Adrenal gland (tissue), 5 donors: ENCODE measurements around the gene DUSP1.

ENCODE experiments used
- POLR2A ChIP-seq, 2 donors: fragments of 450-650 bp; IDR thresholded peaks; one replicate each; pipeline ENCODE4 v1.6.1; 2017; ENCODE audit warnings: antibody characterized with exemption in 2 of 2, mild to moderate bottlenecking in 2 of 2, moderate library complexity in 1 of 2
- TF ChIP-seq, protein P1 (sequence below), 6 experiments: fragments of 450-650 bp in 4 of 6; fragments of 200-600 bp in 2 of 6; sonication (generic) in 1 of 6; IDR thresholded peaks; 1 replicate in 5 of 6; 2 replicates in 1 of 6; pipeline versions ENCODE4 v1.5.1 to v1.8.0; 2016 to 2021; ENCODE audit warnings: antibody characterized with exemption in 6 of 6, mild to moderate bottlenecking in 2 of 6, moderate library complexity in 1 of 6
- donor health status: DM: no; HTN: no; CAD: no.

DNA sequence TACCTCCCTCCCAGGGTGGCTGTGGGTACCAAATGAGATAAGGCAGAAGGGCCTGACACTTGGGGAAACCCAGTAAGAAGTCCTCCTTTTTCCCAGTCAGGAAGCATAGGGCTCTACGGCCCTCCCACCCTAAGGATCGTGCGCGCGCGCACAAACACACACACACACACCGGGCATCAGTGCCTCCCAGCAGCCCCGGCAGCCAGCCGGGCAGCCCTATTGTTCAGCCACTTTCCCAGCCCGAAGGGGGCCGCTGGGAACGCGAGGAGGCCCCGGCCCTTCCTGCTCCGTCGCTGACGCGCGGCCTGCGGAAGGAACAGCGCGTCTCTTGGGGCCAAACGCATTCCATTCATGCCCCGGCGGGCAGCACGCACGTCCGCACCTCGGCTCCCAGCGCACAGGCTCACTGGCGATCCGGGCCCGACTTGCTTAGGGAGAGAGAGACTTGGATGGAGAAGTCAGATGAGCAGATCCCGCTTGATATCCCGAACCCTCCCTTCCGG, 22.6 kb downstream of the DUSP1 start:
- TF ChIP-seq, protein P1, sequence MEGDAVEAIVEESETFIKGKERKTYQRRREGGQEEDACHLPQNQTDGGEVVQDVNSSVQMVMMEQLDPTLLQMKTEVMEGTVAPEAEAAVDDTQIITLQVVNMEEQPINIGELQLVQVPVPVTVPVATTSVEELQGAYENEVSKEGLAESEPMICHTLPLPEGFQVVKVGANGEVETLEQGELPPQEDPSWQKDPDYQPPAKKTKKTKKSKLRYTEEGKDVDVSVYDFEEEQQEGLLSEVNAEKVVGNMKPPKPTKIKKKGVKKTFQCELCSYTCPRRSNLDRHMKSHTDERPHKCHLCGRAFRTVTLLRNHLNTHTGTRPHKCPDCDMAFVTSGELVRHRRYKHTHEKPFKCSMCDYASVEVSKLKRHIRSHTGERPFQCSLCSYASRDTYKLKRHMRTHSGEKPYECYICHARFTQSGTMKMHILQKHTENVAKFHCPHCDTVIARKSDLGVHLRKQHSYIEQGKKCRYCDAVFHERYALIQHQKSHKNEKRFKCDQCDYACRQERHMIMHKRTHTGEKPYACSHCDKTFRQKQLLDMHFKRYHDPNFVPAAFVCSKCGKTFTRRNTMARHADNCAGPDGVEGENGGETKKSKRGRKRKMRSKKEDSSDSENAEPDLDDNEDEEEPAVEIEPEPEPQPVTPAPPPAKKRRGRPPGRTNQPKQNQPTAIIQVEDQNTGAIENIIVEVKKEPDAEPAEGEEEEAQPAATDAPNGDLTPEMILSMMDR (IDR thresholded peaks at IDR 0.05) = no peak
- no peak for TF ChIP-seq POLR2A (IDR thresholded peaks at IDR 0.05)
